MM.1S (cell line): Measurements from ENCODE around the gene ARHGEF1.

ENCODE experiments used
- EZH2 ChIP-seq: fragments of 300-600 bp; sonication (generic); optimal IDR thresholded peaks from 2 replicates; pipeline ENCODE3; 2017; ENCODE audit warnings: low read depth, mild to moderate bottlenecking, antibody characterized with exemption, low read length, mixed read lengths
- TF ChIP-seq, protein P1 (sequence below): fragments of 300-600 bp; sonication (generic); IDR thresholded peaks from 2 replicates; pipeline ENCODE4 v1.5.1; 2016; ENCODE audit warnings: antibody characterized with exemption, low read length, mixed read lengths

DNA sequence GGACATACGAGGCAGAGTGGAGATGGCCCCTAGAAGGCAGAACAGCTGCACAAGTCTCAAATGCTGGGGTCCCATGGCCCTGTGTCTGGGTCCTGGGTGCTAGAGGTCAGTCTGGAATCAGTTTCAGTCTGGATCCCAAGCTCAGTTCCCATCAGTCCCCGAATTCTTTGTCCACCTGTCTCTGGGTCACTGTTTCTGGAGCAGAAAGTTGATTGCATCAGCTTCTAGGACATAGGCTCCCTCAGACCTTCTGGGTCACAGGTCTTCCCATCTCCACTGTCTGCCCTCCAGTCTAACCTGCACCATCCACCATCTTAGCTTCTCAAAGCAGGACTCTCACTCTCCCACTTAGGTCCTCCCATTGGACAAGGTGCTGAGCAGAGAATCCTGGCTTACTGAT lies 43.8 kb upstream of the ARHGEF1 start:
- TF ChIP-seq EZH2 = no peak
- TF ChIP-seq, protein P1, sequence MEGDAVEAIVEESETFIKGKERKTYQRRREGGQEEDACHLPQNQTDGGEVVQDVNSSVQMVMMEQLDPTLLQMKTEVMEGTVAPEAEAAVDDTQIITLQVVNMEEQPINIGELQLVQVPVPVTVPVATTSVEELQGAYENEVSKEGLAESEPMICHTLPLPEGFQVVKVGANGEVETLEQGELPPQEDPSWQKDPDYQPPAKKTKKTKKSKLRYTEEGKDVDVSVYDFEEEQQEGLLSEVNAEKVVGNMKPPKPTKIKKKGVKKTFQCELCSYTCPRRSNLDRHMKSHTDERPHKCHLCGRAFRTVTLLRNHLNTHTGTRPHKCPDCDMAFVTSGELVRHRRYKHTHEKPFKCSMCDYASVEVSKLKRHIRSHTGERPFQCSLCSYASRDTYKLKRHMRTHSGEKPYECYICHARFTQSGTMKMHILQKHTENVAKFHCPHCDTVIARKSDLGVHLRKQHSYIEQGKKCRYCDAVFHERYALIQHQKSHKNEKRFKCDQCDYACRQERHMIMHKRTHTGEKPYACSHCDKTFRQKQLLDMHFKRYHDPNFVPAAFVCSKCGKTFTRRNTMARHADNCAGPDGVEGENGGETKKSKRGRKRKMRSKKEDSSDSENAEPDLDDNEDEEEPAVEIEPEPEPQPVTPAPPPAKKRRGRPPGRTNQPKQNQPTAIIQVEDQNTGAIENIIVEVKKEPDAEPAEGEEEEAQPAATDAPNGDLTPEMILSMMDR = no peak
